ENCODE measurements around the gene ATXN7.

ATXN7 gene

DNA sequence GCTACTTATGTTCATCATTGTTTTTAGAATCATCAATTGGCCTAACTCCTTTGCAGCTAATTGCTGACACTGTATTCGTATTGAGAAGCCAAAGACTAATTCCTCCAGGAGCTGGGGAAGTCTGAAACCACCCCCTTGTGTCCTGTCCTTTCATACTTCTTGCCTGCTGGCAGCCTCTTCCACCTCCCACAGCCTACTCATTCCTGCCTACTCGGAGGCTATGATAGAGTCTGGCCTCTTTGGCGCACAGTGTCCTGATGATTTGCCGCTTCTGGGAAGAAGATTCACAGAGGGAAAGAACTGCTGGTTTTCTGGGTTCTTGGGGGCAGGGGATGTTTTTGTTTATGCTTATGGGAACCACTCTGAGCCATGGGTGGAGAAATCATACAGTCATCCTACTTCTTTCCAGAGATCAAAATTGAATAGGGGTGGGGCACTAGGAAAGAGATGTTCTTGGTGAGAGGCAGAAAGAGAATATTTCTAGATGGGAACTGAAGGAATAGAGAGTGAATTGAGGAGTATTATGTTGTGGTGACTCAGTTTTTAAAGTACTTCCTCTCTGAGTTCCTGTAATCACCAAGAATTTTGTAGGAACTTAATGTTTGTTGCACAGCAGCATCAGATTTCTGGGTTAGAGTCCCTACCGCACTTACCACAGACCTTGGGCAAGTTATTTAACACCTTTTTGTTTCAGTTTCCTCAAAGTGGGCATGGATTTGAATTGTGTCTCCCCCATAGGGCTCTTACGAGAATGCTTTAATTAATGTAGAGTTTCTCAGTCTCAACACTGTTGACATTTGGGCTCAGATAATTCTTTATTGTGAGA is 70.6 kb downstream of the ATXN7 start:
- DNase-seq = no peak

DNA sequence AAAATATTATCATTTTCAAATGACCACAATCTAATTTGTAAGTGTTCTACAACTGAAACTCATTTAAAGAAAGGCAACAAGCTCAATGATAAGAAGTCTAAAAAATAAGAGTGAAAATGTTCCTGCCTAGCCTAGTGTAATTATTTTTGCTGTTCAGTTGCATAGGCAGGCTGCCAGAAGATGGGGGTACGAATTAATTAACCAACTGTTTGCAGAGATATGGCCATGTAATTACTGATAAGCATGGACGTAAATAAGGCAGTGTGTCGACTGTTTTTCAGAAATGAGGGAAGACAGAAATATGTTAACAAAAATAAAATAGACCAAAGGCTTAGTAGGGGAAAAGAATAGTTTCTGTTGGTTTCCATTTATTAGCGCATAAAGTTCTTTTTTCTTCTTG is 73.3 kb downstream of the ATXN7 start:
- no peak for DNase-seq

DNA sequence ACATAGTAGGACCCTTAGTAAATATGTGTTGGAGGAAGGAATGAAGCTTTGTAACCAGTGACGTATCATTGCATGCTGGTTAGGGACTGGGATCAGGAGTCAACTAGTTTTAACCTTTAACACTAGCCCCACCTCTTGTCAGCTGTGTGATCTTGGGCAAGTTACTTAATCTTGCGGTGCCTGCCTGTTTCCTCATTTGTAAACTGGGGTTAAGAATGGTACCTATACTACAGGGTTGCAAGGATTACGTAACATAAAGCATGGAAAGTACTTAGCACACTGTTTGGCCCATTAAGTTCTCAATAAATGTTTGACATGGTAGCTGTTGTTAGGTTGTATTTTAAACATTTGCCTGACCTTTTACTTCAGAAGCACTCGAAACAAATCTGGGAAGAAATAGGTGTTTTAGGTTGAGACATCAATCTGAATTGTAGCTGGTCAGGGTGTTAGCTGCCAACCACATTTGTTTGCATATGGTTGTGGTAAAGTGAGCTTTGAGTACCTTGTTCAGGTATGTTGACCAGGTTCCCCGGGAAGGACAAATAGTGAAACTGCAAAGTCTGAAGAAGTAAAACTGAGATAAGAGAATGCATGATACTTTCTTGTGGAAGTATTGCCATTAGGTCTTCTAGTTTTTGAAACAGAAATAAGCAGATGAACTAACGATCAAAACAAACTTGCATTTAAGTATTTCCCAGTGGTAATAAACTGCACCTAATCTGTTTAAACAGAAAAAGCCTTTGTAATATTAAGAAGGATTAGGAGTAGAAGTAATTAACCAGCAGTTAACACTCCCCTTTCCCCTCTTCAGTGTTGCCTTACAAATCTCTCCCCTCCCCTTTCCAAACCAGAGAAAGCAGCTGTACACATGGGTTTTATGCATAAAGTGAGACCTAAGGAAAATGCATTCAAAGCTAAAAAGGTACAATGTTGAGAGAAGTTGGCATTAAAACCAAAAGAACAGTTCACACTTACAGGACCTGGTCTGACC is 74.3 kb downstream of the ATXN7 start:
- no peak for DNase-seq

DNA sequence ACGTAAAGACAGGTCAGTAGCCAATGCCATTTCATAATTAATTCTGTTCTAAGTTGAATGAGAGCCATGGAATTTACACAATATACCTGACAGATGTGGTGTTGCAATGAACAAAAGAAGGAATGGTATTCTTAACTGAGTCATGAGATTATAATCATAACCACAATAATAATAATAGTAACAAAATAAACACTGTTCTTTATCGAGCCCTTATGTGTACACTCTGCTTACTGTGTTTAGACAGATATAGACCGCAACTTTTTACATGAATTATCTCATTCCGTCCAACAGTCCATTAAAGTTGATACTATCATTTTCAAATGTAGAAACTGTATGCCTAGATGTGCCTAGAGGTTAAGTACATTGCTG is 76.7 kb downstream of the ATXN7 start:
- DNase-seq = no peak

DNA sequence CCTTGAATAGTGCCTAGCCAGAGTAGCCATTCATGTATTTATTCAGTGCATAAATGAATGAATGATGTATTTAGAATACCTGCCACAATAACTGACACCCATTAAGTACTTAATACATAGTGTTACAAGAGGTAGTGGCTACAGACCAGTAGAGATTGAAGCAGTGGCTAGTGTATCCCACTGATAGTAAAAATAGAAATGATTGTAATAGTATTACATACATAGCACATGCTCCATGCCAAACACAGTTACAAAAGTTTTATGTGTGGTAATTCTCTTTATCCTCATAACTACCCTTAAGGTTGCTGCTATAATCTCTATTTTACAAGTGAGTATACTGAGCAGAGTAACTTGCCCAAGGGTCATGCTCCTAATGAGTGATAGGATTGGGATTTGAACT is 78.9 kb downstream of the ATXN7 start:
- no peak for DNase-seq

DNA sequence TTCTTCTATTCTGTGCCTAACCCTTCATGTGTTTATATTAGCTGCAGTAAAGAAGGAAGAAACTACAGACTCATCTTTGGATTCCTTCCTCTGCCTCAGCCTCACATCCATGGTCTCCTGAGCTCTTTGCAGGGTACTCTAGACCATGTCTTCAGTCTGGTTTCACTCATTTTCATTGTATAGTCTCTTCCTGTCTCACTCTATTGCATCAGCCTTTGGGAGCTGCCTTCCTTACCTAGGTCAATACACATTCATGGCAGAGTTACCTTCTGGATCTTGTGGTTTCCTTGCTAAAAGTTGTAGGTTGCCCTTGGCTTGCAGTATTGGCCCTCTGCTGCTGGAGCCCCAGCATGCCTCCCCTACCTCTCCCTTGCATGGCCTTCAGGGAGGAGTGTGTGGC is 80.0 kb downstream of the ATXN7 start:
- DNase-seq = no peak

DNA sequence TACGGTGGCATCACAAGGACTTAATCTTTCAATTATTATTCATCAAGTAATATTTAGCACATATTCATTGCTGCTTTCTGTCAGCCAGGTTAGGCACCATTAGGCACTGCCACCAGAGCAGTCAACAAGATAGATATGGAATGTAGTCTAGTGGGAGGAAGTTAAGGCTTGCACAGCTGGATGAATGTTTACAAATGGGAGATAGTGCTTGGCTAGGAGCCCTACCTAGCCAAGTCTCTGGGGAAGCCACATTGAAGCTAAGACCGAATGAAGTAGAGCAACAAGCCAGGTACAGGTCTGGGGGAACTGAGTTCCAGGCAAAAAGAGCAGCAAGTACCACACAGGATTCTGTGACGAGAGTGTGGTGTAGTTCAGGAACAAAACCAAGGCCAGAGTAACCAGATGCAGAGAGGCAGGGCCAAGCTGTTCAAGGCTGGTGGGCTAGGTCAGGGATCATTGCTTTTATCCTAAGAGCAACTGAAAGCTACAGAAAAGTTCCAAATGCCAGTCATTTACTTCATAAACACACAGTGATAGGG is 82.0 kb downstream of the ATXN7 start:
- no peak for DNase-seq

DNA sequence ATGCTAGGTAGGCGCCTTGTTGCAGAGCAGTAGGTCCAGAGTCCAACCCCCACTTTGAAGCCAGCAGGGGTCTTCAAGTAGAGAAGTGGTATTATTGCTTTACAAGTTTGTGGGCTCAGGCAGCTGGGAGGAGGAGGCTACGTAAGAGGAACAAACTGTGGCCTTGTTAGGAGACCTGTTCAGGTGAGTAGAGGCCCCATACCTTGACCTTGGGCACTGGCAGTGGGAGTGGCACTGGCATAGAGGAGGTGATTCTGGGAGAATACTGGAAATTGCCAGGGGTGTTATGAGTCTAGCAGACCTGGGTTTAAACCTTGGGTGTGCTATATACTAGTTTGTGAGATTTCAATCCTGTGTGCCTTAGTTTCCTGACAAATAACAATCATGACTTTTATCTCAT is 83.1 kb downstream of the ATXN7 start:
- DNase-seq = no peak

DNA sequence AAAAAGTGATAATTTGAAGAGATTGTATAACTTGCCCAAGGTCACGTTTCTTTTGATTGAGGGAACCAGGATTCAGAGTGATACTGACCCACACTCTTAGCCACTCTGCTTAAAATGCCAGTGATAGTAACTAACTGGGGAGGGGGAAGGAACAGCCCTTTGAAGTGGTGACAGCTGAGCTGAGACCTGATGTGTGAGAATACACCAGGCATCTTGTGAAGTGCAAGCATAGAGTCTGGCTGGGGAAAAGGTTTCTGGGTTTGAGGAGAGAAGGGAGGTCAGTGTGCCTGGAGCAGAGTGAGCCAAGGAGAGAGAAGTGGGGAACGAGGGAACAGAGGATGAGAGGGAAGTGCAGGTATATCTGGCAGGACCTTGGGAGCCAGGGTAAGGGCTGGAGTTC is 83.9 kb downstream of the ATXN7 start:
- no peak for DNase-seq

DNA sequence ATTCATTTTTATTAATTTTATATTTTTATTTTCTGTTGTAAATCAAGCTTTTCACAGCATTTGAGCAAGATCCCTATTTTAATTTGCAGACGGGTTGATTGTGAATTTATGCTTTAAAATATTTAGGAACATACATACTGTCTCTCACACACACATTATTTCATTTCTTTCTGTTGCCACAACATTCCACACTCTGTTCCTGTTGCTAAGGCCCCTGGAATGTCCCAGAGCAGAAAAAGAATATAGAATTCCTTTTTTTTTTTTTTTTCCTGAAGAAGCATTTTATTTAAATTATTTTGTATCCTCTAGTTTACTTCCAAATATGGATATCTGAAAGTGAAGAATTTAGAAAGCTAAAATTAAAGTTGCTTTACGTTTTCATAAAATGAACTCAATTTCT is 85.3 kb downstream of the ATXN7 start:
- no peak for DNase-seq

DNA sequence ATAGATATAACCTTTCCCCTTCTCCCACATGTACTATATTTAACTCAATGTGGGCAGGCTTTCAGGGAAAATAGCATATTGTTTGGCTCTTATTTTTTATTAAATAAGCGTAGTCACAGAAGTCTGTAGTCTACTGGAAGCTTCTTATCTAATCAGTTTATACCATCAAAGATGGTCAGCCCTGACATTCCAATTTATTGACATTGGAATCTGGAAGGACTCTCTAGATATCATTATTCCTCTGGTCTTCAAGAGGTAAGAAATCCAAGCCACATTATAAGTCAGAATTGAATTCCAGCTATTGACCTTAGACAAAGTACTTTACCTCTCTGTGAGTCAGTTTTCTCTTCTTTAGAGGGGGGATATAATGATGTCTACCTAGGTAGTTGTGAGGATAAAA is 87.0 kb downstream of the ATXN7 start:
- no peak for DNase-seq

DNA sequence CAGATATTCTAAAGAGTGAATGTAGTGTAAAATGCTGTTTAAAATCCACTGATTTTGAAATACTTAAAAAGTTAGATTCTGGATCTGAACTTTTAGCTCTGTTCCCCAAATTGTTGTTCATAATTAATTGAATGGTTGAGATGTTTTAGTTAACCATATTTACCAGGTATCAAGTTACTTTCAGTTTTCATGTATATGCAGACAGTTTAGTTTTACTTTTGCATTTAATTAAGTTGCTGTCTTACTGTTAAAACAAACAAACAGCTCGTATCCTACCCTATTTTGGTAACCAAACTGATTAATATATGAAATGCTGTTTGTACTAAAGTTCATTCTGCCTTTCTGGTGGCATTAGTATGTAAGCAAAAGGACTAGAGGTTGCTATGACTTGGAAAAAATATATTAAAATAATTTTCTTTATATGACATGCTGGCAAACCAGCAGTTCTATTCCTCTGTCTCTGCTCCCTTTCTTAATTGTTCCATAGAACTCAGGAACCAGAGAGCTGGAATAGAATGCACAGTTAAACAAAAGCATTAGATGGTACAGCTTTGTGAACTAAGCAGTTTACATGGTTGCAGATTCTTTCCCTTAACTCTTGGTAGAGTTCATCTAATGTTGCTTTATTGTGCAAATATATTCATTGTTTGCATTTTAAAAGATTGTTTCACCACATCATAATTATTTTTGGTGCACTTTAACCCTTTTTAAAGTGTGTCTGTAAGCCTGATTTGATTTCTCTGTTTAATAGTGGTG is 88.0 kb downstream of the ATXN7 start:
- DNase-seq = no peak

DNA sequence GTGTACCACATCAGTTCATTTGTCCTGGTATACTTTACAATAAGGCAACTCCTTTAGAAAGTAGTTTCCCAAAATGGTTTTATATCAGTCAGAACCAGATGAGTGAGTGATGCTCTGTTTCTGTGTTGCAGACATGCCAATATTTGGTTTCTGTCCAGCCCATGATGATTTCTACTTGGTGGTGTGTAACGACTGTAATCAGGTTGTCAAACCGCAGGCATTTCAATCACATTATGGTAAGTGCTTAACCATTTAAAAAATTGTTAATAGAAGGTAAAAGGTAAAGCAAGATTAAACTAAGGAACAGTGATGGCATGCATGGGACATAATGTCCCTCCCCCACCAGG is 88.6 kb downstream of the ATXN7 start:
- DNase-seq = no peak

DNA sequence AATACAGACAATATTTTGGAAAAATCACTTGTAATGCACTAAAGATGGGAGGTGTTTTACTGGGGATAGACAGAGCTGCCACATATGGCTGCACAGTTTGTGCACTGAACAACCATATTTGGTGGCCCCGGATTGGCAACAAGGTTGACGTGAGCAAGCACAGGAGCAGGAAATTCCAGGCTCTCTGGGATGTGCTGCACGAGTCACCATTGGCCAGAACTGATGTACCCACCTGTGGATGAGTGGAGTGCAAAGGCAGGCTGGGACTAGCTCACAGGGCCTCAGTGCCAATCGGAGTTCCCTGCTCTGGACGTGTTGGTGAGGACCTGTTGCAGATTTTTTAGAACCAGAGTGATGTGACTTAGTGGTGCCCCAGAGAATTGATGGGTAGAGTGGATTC is 90.5 kb downstream of the ATXN7 start:
- no peak for DNase-seq

DNA sequence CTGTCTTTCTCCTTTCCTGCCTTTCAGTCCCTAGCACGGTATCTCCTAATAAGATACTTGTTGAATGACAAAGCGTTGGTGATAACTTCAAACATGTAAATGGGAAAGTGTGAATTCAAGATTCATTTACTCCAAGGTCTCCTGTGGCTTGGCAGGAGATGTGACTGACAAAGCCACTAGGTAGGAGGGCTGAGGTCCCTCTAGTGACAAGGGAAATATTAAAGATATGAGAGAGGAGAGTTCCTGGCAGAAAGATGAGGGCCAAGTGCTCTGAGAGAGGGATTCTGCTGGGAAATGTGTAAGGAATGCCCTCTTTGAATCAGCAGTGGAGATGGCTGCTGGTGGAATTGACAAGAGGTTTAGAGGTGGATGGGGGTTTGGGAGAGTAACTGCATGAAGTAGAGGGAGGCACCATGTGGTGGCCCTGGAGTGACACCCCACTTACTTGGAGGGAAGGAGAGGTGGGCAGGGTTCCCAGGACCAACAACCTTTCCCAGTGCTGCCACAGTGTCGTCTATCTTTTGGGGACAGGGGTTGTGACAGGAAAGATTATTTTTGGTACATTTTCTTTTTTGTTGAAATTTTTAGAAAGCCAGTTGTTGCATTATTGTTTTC is 91.5 kb downstream of the ATXN7 start:
- no peak for DNase-seq

DNA sequence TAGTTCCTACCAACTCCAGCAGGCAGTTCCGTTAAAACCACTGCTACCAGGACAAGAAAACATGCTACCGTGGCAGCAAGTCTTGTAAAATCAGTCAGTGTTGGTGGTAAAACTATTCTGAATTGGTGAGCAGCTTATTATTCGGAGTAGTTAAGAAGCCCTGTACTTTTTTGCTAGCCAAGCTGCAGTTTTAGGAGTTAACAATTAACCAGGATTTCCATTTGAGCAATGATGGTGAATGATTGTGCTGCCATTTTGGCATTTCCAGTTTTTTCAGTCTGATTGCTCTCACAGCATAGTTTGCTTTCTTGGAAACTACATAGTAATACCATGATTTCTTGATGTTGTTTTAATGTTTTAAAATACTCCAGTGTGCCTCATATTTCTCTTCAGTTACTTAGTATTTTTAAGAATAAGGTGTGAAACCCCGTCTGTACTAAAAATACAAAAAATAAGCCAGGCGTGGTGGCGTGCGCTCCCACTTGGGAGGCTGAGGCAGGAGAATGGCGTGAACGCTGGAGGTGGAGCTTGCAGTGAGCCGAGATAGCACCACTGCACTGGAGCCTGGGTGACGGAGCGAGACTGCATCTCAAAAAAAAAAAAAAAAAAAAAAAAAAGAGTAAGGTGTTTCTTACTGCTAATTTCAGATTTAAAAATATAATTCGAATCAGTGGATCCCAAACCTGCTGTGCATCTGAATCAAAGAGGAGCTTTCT is 92.3 kb downstream of the ATXN7 start:
- DNase-seq = no peak

DNA sequence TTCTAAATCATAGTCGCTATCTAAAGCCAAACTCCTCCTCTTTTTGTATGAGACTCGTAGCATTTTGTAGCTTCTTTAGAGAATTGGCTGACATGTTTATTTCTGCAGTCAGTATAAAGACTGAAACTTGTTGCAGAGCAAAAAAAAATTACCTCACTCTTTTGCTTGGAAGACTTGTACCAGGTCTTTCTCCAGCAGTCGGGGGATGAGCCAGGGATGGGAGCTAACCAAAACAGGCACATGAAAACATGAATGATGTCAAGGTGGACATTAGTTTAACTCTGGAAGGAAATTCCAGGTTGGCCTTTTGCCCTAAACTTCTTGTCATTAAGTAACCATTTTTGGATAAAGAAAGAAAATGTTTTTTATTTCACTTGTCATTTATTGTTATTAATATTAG is 95.5 kb downstream of the ATXN7 start:
- no peak for DNase-seq

DNA sequence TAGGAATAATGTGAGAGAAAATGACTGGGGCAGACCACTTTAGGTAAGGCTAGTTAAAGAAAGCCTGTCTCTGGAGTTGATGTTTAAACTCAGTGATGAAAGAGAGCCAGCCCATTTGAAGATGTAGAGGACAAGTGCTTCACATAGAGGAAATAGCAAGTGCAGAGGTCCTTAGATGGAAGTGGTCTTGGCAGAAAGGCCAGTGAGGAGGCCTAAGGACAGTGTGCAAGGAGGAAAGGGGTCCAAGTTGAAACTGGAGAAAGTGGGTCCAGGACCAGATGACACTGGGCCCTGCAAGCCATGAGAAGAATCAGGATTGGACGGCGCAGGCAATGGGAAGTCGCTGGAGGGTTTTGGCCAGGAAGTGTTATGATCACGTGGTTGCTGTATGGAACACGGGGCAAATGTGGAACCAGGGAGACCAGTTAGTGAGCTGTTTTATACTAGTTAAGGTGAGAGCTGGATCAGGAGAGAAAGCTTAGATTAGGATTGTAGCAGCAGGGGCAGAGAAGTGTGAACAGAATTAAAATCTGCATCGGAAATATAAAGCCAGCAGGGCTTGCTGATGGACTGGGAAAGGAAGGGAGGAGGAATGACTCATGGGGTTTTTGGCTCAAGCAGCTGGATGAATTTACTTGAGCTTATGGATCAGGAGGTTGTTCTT is 96.5 kb downstream of the ATXN7 start:
- DNase-seq = no peak

DNA sequence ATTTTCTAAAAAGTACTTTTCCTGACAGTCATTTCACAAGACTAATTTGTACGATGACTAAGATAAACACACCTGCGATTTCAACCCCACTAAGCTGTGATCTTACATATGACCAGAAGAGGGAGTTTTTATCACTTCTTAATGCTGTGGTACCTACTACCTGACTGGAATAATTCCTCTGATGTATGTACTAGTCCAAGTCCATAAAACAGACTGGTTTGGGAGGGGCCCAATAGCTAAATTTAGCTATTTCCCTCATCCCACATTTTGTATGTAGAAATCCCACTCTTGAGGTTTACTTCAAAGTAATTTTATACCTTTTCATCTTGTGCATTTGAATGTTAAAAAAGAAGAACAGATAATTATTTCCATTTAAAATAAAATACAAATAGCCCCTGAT is 98.2 kb downstream of the ATXN7 start:
- peak; percentile 35 for DNase-seq

DNA sequence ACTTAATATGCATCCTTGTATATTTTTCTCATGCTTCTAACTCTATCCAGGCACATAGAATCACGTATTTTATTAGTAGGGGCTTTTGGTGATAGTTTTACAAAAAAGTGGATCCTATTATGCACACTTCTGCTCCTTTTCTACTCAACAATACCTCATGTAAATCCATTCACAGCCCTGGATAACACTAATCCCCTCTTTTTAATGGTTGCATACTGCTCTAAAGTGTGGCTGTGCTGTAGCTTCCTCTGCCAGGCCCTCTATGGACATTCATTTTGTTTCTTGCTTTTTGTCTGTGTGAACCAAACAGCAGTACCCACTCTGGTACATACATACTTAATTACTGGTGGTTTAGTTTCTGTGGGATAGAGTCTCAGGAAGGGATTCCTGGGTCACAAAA is 99.8 kb downstream of the ATXN7 start:
- no peak for DNase-seq

DNA sequence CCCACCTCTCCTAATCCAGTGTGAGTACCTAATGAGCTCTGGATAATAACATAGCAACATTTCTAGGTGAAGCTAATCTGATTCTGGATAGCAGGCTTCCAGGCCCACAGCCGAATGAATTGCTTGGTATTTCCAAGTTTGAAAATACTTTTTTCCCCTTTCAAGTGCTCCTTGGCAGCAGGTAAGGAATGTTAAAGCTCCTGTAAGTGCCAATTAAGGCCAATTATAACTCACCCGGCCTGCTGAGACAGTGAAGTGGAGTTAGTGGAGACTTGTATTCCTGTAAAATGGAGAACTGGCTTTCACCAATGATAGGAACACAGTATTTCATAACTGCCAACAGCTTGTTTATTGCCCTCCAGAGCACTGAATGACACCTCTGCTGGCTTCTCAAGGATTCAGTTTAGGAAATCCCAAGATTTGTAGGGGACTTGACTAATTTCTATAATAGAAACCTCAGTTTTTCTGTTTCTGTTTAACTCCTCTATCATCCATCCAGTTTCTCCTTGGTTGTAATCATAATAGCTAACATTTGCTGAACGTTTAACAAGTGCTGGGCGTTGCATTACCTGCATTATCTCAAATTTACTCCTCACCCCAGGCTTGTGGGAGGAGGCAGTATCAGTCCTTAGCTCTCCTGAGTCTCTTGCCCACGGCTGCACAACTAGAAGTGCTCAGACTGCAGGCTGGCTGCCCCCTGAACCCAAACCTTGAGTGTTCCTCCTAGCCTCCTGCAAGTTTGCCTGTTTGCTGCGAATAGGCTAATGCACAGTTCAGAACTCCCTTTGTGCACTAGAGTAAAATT is 101.2 kb downstream of the ATXN7 start:
- no peak for DNase-seq

Data from NCI-H1092 treated with DMSO at 0.1 percent for 48 hours (cell line).